ENCODE measurements around the gene PARM1. TPM values are rescaled to one million over a fixed set of nuclear protein-coding genes. Genes with fewer than 3 reads are reported as not detected.

The PARM1 gene
- total RNA-seq, 2 experiments from 2014 or later = not detected

DNA sequence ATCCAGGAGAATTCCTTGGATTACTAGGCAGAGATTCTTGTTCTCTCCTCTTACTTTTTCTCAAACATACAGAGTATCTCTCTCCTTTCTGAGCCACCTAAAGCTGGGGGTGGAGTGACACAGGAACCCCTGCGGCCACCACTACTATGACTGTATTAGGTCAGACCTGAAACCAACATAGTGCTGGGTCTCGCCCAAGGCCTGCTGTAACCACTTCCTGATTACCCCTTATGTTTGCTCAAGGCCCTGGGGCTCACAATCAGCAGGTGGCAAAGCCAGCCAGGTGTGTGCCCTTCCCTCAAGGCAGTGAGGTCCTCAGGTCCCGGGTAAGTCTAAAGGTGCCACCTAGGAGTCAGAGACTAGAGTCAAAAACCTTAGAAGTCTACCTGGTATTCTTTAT lies 166.4 kb downstream of the PARM1 start:
- no peaks in the 10 kb centered on the region for H3K27me3 Mint-ChIP-seq
- ChIA-PET POLR2A (no interaction called here), CTCF (no interaction called here)
- H3K4me3 Mint-ChIP-seq = no peak overlapping the region
- H3K36me3 Mint-ChIP-seq = no peaks in the 10 kb centered on the region
- H3K4me1 Mint-ChIP-seq (ENCODE audit: low read depth) = no peaks in the 10 kb centered on the region
- DNase-seq = no peak
- intact Hi-C loops (cut with micrococcal nuclease) = no loop called here
- no peak overlapping the region for H3K27ac Mint-ChIP-seq
- peaks cover 33% of the 10 kb centered on the region for H3K9me3 Mint-ChIP-seq

Other genes starting within 250 kb of the PARM1 start
- gene BTC, start 138.6 kb upstream of the PARM1 start, total RNA-seq = not detected